Measurements from ENCODE around the gene APLP2. TPM values are rescaled to one million over a fixed set of nuclear protein-coding genes. Genes with fewer than 3 reads are reported as not detected.

APLP2 gene
- total and polyA plus RNA-seq, 4 donors: 235 to 532 (median 524) TPM

GRCh38 chr11:130189492-130190210, 120.0 kb downstream of the APLP2 start:
- peak overlapping the region in 1 of 2 donors; percentile 34 for H3K27ac ChIP-seq (ENCODE audit: low read depth in 1 of 2, low read length in 1 of 2)
- WGBS, 2 donors: 88 to 90% methylated on average over 32 of the region's 32 CpGs

GRCh38 chr11:130190371-130190881, 120.7 kb downstream of the APLP2 start:
- no peak for ATAC-seq (ENCODE audit: insufficient read depth, low FRiP score)
- Histone ChIP-seq H3K36me3 (ENCODE audit: control insufficient read depth in 4 of 4, insufficient read depth in 4 of 4, low read length in 4 of 4) (peaks cover 0 to 8% (median 0%) of the 10 kb centered on the region in 4 donors), H3K9me3 (ENCODE audit: control insufficient read depth in 4 of 4, insufficient read depth in 3 of 4, low read length in 3 of 4) (peaks cover 0 to 1% (median 0%) of the 10 kb centered on the region in 4 donors), H3K4me1 (ENCODE audit: control insufficient read depth in 5 of 5, insufficient read depth in 5 of 5, low read length in 5 of 5) (peaks cover 0 to 2% (median 0%) of the 10 kb centered on the region in 5 donors), H3K4me3 (no peak overlapping the region), H3K27ac (ENCODE audit: low read depth in 1 of 2, low read length in 1 of 2) (no peak overlapping the region), H3K27me3 (ENCODE audit: control insufficient read depth in 3 of 3, insufficient read depth in 3 of 3, low read length in 2 of 3) (no peaks in the 10 kb centered on the region), H3K9ac (ENCODE audit: insufficient read depth in 1 of 2, low read length in 2 of 2) (no peak overlapping the region)
- no peak for TF ChIP-seq CTCF (IDR thresholded peaks at IDR 0.05; ENCODE audit: control extremely low read depth, extremely low read depth)
- DNase-seq: no peak
- 91 to 96% methylated on average over 29 of the region's 29 CpGs for WGBS, 2 donors

More at GRCh38 chr11:130189492-130190210, 120.0 kb downstream of the APLP2 start:
- Histone ChIP-seq H3K4me1 (ENCODE audit: control insufficient read depth in 5 of 5, insufficient read depth in 5 of 5, low read length in 5 of 5) (peaks cover 0 to 2% (median 0%) of the 10 kb centered on the region in 5 donors), H3K9me3 (ENCODE audit: control insufficient read depth in 4 of 4, insufficient read depth in 3 of 4, low read length in 3 of 4) (peaks cover 0 to 1% (median 0%) of the 10 kb centered on the region in 4 donors), H3K9ac (ENCODE audit: insufficient read depth in 1 of 2, low read length in 2 of 2) (no peak overlapping the region), H3K36me3 (ENCODE audit: control insufficient read depth in 4 of 4, insufficient read depth in 4 of 4, low read length in 4 of 4) (peaks cover 0 to 8% (median 0%) of the 10 kb centered on the region in 4 donors), H3K4me3 (no peak overlapping the region), H3K27me3 (ENCODE audit: control insufficient read depth in 3 of 3, insufficient read depth in 3 of 3, low read length in 2 of 3) (no peaks in the 10 kb centered on the region)
- ATAC-seq (ENCODE audit: insufficient read depth, low FRiP score) (peak; percentile 49), DNase-seq (no peak)
- TF ChIP-seq CTCF (IDR thresholded peaks at IDR 0.05; ENCODE audit: control extremely low read depth, extremely low read depth): no peak

GRCh38 chr11:130191896-130192295, 122.2 kb downstream of the APLP2 start:
- 88 to 90% methylated on average over 14 of the region's 14 CpGs for WGBS, 2 donors
- H3K27ac ChIP-seq (ENCODE audit: low read depth in 1 of 2, low read length in 1 of 2): no peak overlapping the region
- no peak for ATAC-seq (ENCODE audit: insufficient read depth, low FRiP score)

More at GRCh38 chr11:130191896-130192295, 122.2 kb downstream of the APLP2 start:
- Histone ChIP-seq H3K9me3 (ENCODE audit: control insufficient read depth in 4 of 4, insufficient read depth in 3 of 4, low read length in 3 of 4) (peaks cover 0 to 1% (median 0%) of the 10 kb centered on the region in 4 donors), H3K4me1 (ENCODE audit: control insufficient read depth in 5 of 5, insufficient read depth in 5 of 5, low read length in 5 of 5) (peaks cover 0 to 2% (median 0%) of the 10 kb centered on the region in 5 donors), H3K36me3 (ENCODE audit: control insufficient read depth in 4 of 4, insufficient read depth in 4 of 4, low read length in 4 of 4) (peaks cover 0 to 8% (median 0%) of the 10 kb centered on the region in 4 donors), H3K4me3 (no peak overlapping the region), H3K9ac (ENCODE audit: insufficient read depth in 1 of 2, low read length in 2 of 2) (no peak overlapping the region), H3K27me3 (ENCODE audit: control insufficient read depth in 3 of 3, insufficient read depth in 3 of 3, low read length in 2 of 3) (no peaks in the 10 kb centered on the region)
- no peak for DNase-seq
- no peak for TF ChIP-seq CTCF (IDR thresholded peaks at IDR 0.05; ENCODE audit: control extremely low read depth, extremely low read depth)
